ENCODE measurements around the gene RPS6KA5. TPM values are rescaled to one million over a fixed set of nuclear protein-coding genes. Genes with fewer than 3 reads are reported as not detected.
A peak's percentile ranks its signal among the peaks of the same experiment; 100 is the strongest.
"Not testable (repeated sequence)": the region's sequence is repeated elsewhere in the genome, so short reads cannot be mapped to it uniquely, and the experiment has no call there.

RPS6KA5 gene
- total RNA-seq, 1 donor from 2014 or later: 4.1 TPM

DNA sequence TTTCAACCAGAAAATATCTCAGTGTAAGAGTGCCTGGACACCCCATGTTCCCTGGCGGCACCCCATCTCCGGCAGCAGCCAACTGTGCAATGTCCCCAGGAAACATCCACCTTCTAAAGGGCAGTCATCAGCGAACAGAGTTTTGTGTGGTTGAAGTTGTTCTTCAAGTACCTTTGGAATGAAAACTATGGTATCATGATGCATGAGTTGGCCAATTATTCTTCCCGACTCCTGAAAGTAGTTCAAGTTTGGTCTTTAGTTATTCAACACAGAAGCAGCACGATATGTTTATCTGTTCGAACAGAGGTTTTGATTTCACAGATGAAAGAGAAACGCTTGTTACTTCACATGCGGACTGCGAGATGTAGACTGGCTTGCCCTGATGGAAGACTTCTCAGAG, 223.1 kb downstream of the RPS6KA5 start:
- DNase-seq (ENCODE audit: low spot score): no peak

DNA sequence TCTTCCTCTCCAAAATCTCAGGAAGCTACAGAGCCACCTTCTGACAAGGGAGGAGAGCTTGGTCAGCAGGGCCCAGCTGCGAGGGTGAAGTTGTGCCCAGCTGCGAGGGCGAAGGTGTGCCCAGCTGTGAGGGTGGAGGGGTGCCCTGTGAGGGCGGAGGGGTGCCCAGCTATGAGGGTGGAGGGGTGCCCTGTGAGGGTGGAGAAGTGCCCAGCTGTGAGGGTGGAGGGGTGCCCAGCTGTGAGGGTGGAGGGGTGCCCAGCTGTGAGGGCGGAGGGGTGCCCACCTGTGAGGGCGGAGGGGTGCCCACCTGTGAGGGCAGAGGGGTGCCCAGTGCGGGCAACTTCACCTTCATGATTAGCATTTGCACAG, 223.8 kb downstream of the RPS6KA5 start:
- no peak for DNase-seq (ENCODE audit: low spot score)

DNA sequence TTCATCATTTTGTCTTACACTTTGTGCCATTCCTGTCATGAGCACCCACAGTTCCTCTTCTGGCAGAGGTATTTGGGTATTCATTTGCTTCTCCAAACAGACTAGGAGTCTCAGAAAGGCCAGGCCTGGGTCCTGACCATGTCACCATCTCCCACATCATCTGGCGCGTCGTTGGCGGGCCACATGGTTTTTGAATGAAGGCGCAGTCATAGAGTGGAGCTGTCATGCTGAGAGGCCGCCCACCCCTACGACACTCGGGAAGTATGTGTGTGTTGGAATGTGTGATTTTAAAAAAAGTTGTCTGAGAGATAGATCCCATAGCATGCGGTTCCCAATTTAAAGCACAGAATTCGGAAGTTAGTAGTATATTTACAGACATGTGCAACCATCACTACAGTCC, 228.6 kb downstream of the RPS6KA5 start:
- no peak for DNase-seq (ENCODE audit: low spot score)

DNA sequence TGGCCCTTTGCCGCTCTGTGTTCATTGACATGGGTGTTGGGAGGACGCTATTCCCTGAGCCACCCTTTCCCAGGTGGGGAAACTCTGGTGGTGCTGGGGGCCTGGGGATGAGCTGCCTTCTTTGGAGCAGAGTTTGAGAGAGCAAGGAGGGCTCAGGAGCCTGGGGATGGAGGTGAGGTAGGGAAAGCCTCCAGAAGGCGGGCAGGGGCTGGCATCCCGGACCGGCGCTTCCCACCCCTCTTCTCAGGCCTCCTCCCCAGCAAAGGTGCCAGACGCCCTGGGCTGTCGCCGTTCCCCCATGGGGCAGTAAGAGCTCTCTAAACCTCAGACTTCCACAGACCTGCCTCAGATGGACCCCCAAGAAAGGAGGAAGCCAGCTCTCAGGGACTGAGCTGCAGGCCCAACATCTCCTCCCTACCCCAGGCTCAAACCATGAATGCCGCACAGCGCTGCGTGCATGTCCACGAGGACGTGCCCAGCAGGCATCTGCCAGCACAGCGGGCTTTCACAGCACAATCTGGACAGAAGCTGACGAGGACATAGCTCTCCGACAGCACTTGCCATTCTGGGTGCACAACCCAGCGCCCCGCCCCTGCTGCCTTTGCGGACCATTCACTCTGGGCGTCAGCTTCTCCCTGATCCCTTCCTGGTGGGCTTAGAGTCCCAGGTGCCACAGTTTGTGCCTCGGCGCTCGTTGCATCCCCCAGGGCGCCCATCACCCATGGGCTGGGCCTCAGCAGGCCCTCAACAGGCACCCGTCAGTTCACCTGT, 229.3 kb downstream of the RPS6KA5 start:
- no peak for DNase-seq (ENCODE audit: low spot score)

DNA sequence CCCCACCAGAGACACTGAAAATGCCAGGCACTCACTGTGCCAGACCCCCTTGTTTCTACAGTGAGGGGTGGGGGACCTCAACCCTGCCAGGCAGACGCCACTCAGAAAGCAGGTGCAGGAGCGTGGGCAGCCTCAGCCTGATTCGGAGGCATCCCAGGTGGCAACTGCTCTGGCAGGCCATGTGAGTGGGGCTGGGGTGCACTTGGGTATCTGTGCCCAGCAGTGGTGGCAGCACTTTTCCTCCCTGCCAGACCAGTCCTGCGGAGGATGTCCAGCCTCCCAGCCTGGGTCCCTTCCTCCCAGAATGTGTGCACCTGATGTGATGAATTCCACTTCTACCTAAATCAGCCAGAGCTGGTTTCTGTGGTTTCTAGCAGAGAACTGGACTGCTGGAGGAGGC, 230.8 kb downstream of the RPS6KA5 start:
- DNase-seq (ENCODE audit: low spot score): no peak

DNA sequence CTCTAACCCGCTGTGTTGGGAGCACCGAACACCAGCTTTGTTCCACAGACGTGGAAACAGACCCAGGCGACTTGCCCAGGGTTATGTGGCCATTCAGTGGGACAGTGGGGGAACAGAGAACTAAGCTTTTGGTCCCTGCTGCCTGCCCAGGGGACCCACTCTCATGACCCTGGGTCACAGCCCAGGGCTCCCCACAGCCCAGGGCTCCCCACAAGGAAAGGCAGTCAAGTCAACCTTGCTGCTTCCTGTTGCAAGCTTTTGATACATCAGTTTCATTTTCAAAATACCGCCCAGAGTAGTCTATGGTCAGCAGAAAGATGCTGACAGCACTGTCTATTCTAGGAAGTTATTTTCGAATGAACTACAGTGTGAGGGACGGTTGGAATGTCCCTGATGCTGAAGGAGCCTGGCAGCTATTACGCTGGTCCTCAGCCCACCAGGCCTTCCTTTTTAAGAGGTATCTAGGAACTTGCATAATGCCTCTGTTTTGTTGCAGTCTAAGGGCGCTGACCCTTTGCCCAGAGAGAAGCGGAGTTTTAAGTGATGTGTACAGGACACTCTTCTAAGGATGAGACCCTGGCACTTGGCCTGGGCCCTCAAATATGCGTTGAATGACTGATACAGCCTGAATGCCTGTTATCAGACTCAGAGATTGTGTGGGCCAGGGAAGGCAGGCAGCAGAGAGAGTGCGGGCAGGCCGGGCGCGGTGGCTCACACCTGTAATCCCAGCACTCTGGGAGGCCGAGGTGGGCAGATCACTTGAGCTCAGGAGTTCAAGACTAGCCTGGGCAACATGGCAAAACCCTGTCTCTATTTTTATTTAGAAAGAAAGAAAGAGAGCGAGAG, 231.6 kb downstream of the RPS6KA5 start:
- DNase-seq (ENCODE audit: low spot score): peak; percentile 24

DNA sequence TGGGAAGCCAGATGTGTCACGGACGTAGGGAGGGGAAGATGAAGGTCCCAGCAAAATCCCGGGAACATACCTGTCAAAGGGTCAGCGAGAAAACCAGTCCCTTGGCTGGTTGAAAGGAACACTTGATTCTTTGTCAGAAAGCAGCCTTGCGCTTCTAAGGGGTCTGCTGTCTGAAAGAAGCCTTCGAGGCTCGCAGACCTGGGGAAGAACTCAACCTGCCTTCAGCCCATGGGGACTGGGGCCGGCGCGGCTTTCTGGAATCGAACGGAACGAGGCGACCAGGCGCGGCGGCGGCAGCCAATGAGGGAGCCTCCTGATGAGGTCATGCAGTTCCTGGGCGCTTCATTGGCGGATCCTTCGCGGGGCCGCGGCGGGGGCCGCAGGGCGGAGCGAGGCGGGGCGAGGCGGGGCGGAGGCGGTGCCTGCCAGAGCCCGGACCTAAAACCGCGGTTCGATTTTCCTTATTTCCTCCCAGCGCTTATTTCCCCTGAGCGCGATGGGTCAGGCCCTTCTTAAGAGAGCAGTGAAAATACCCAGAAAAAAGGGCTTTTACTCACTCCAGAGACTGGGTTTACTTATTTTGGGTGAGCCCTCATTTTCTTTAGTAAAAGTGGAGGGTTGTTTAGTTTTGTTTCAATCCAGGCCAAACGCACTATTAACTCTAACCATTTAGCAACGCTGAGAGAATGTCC, 232.4 kb downstream of the RPS6KA5 start:
- peak; percentile 93 for DNase-seq (ENCODE audit: low spot score)

DNA sequence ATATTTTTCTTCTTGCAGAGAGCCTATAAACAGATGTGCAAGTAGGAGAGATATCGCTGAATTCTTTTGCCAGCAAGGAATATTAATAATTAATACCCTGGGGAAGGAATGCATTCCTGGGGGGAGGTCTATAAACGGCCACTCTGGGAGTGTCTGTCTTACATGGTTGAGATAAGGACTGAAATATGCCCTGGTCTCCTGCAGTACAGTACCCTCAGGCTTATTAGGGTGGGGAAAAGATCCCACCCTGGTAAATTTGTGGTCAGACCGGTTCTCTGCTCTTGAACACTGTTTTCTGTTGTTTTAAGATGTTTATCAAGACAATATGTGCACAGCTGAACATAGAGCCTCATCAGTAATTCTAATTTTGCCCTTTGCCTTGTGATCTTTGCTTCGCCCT, 236.9 kb downstream of the RPS6KA5 start:
- not testable (repeated sequence) for DNase-seq (ENCODE audit: low spot score)

DNA sequence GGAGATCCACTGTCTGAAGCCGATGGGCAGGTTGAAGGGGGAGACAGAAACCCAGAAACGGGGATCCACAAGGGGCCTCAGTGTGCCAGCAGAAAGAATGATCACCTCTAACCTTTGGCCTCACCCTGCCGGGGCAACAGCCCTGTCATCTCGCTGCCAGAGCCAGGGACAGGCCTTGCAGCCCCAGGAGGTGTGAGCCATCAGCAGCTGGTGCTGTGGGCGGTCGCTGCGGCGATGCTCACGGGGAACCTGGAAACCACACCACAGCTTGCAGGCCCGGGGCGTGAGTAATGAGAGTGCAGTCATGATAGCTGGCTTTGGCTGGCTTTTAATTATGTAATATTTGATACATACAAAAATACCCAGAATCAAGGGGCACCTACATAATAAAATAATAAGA, 239.5 kb downstream of the RPS6KA5 start:
- no peak for DNase-seq (ENCODE audit: low spot score)

DNA sequence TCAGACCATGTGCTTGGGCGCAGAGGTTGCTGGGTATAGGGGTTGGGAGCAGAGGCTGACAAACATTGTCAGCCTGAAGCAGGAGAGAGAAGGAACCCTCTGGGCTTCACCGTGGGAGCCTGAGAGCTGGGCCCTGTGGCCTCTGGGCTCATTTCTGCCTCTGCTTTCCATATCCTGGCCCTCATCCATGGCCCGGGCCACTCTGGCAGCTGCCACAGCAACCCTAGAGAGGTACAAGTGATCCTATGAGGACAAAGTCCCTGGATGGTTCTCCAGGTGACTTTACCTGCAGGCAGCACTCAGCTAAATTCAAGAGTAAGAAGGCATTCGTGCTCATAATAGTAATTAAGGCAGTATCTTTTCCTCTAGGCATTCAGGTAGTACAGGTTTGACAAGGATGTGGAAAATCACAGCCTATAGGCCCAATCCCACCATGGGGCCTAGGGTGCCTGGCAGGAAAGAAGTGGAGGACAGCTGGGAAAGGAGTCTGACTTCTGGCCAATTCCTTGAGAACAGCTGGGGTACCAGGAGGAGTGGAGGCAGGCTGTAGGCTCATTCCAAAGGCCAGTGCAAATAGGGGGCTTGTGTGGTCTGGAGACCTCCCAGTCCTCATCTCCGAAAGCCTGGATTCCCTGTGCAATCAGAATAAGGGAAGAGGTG, 240.6 kb downstream of the RPS6KA5 start:
- DNase-seq (ENCODE audit: low spot score): no peak

DNA sequence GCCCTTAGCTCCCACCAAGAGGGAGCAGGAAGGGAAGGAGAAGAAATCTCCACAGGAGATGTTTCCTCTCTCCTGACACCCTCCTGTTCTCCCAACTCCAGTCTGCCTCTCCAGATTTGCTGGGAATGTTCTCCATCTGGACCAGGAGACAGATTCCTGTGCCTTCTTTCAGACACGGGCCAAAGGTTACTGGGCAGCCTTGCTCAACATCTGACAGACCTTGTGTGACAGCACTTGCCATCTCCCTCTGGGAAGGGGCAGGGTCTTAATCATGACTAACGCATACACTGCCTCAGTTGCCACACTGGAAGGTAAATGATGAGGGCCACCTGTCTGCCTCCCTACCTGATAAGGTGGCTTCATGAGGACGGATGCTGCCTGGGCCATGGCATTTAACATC, 241.7 kb downstream of the RPS6KA5 start:
- DNase-seq (ENCODE audit: low spot score): no peak

DNA sequence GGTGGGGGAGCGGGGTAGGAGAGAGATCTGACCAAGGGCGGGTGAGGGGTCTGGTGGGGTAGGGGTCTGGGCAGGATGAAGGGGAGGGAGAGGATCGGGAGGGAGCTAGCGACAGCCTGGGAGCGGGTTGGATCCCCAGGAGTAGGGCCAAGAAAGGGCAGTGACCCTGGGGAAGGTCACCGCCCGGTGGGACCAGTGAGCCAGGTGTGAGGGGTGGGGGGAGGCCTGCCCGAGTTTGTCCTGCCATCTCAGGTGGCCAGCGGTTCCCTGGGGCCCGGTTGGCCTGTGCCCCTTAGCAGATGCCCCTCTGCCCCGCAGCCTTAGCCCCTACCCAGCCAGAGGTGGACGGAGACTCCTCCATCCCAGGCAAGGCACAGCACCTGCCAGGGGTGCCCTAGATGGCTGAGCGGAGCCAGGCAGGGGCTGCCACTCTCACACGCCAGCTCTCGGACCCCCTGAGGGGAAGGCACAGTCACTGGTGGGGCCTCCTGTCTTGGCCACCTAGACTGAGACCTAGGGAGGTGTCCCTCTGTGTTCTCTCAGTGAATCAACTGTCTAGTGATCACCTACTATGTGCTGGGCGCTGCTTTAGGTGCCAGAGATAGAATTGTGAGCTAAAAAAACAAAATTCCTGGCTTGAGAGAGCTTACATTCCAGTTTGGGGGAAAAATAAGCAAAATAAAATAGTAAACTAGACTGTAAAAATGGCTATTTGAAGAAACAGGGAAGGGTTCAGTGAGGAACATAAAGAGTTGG, 243.6 kb downstream of the RPS6KA5 start:
- no peak for DNase-seq (ENCODE audit: low spot score)

DNA sequence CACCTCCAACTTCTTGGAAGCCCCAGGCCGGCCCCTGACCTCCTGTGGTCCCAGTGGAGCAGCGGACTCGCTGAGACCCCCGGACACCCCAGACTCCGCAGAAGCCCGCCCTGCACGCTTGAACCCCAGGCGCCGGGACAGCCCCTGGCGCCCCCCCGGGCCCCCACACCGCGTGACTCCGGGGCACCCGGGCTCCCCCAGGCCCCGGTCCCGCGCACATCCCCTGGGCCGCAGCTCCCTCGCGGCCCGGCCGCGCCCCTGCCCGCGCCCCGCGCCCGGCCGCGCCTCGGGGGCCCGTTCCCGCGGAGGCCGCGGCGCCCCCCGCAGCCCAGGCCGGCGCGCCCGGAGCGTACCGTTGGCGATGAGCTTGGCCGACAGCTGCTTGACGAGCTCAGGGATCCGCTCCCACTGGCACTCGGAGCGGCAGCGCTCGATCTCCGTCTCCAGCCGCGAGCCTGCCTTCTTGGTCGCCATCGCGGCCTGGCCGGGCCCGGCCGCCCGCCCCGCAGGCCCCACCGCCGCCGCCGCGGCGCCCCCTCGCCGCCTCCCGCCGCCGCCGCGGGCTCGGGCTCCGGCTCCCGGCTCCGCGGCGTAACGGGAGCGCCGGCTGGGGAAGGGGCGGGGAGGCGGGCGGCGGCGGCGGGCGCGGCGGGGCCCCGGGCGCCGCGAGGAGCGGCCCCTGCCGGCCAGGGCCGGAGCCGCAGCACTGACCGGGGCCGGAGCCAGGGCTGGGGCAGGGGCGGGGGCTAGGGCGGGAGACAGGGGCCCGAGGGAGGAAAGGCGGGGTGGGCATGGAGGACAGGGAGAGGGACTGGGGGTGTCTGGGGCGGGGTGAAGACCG, 244.4 kb downstream of the RPS6KA5 start, which contains the start of gene TTC7B:
Gene TTC7B, minus strand, starts transcription at position 609 of the 841 bp plus-strand sequence. Its CDS starts 135 bp downstream, at position 474.
- DNase-seq (ENCODE audit: low spot score): no peak

DNA sequence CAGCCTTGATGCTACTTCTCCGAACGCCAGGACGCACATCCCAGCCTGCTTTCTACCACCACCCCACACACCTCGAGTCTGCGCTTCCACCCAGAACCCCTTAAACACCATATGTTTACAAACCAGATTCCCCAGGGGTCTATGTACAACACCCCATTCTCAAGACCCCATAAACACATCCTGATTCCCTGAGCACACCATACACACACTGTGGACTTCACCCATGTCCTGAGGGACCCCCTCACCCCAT, 244.9 kb downstream of the RPS6KA5 start:
- DNase-seq (ENCODE audit: low spot score): no peak

DNA sequence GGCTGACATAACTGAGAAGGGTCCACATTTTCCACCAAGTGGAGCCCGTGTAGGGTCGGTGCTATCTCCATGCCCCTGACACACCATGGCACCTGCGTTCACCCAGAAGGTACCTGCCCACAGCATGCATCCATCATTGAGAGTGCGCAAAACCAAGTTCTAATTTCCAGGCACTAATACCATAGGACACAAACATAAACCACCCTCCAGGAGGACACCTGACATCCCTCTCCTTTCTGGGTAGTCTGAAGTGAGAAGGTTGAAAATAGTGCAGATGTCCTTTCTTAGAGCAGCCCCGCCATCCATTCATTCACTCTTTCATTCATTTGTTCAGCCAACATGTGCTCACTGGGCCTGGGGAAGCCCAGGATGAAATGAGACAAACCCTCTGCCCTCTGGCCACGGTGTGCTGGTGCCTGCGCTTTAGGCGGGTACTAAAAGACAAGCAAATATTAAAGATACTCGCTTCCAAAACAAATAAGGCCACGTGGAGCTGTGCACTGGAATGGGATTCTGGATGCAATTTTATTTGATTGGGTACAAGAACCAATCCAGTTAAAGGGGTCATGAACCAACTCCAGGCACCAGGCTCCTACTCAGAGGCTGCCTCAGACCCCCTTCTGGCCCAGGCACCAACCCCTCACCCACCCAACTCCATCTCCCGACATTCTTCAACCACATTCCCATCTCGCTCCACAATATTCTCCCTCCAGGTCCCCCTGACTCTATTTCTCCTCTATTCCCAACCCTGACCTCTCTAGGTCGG, 245.5 kb downstream of the RPS6KA5 start:
- no peak for DNase-seq (ENCODE audit: low spot score)

DNA sequence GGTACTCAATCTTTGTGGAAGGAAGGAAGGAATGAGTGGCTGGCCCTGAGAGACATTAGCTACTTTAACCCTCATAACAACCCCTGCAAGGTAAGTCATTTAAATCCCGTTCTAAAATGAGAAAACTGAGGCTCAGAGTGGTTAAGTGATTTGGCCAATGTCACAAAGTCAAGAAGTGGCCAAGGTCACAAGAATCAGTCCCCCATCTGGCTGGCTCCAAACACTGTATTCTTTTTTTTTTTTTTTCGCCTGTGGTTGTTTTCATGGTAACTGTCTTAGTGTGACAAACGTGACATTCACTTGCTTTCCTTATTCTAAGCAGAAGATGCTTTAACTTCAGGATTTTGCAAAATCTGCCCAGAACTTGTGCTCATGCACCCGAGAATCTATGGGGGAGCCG, 247.0 kb downstream of the RPS6KA5 start:
- DNase-seq (ENCODE audit: low spot score): no peak

DNA sequence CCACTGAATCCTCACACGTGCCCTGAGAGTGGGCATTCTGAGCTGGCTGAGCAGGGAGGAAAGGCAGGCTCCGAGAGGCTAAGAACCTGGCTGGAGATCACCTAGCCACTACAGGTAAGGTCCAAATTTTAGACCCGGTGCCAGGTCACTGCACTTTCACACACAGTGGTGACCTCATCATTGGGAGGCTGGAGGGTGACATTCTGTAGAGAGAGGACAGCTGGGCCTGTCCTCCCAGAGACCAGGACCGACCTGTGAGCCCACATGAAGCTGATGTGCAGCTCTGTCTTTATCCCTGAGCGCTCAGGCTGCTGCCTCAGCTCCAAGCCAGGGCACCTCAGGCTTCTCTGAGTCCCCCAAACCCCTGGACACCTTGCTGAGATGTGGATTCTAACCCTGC, 248.3 kb downstream of the RPS6KA5 start:
- DNase-seq (ENCODE audit: low spot score): no peak

DNA sequence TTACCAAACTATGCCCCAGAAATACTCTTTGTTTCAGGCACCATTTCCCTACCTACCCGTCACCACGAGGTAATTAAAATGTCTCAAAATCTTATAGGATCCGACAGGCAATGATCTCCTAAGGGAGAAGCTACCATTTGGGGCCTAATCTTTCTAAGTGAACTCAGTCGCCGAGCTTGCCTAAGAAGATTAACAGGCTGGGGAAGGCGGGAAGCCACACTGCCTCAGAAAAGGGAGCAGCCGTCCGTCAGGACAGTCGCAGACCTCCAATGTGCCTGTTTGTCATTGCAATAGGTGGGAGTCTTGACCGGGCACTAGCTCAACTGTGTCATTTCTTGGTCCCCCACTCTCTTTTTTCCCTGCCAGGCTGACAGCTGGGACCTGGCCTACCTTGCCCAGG, 248.8 kb downstream of the RPS6KA5 start:
- no peak for DNase-seq (ENCODE audit: low spot score)

DNA sequence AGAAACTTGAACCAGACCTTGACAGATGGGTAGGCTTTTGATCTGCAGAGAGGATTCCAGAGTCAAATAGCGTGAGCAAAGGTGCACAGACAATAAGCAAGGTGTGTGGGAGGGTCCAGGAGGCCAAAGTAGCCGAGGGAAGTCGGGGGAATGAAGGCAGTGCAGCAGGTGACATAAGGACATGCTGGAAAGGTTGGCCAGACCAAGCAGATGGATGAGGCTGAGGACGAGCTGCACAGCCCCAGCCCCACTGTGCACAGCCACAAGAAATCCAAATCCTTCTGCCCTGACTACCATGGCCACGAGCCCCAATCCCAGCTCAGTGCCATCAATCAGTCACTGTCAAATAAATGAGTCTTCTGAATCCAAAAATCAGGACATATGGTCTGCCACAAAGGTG, 249.6 kb downstream of the RPS6KA5 start:
- DNase-seq (ENCODE audit: low spot score): no peak
